ENCODE data around the gene CCDC57. TPM values are rescaled to one million over a fixed set of nuclear protein-coding genes. Genes with fewer than 3 reads are reported as not detected.

Gene CCDC57
- total RNA-seq, 1 donor from 2014 or later = 23.2 TPM

DNA sequence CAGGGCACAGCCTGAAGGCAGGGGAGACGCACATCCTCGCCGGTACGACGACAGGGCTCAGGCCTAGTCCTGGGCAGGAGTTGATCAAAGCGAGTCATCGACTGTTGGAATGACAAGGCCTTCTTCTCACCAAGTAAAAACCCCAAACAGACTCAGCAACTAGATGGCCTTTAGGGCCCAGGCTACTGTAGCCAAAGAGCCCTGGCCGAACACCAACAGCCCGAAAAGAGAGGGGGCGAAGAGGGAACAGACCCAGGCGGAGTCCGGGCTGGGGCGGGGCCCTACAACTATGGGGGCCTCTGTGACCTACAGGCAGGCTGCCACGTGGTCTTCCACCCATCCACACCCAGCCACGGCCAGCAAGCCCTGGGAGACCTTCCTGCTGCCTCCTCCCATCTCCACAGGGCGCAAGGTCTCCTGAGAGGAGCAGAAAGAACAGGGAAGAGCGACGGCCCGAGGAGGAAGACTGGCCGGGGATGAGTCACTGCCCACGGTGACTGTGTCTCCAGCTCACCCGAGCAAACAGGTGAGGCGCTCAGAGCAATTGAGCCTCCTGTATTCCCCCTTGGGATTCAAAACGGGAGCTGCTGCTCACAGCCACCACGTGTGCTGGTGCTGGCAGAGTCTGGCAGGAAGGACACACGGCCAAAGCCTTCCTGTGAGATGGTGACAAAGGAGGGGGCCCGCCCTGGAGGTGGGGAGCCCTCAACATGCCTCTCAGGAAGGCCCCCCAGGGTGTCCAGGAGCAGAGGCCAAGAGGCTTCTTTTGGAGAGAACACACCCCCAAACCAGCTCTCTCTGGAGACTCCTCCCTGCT is 33.9 kb upstream of the CCDC57 start:
- peak; percentile 80 for ATAC-seq

DNA sequence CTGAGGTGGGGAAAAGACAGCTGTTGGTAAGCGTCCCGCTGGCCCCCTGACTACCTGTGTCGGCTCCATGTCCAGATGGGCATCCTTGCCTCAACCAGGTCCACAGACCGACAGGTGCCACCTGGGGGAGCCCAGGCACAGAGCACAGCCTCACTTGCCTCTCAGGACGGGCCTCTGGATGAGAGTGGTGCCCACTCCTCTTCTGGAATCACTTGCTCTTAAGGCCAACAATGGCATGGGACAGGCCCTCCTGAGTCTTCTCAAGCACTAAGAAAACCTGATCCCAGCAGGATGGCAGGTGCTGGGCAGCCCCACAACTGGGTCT is 33.4 kb upstream of the CCDC57 start:
- no peak for ATAC-seq

- no peak for ATAC-seq
These were observed 32.7 kb upstream of the CCDC57 start for GRCh38 chr17:82245134-82246039.

- no peak for ATAC-seq
These were observed 31.9 kb upstream of the CCDC57 start for GRCh38 chr17:82244413-82245133.

DNA sequence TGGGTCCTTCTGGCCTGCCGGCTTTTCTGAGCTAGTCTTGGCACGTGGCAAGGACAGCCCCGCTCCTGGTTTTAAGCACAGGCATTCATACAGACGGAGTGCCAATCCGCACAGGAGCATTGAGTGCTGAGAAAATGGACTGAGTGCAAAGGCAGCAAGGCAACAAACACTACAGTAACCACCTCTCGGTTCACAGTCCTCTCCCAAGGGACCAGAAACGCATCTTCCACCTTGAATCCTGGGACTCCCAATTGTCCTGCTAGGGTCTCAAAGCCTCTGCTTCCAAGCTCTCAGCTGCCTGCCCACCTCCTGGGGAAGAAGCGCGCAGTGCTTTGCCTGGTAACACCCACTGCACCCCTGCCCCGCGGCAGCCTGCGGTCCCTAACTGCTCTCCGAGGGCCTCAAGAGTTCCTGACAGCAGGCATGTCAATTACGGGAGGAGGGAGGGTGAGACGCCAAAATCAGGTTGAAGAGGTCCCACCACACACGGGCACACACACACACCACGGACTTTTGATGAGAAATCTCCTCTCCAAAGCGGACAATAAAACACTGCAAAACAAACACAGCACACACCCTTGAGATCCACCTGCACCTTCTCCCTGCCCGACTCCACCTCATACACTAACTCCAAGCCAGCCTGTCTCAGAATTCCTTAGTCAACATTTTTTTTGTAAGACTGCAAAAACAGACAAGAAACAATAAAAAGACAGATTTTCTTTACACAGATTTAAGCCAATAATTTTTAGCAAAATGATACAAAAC is 31.2 kb upstream of the CCDC57 start:
- ATAC-seq = no peak

DNA sequence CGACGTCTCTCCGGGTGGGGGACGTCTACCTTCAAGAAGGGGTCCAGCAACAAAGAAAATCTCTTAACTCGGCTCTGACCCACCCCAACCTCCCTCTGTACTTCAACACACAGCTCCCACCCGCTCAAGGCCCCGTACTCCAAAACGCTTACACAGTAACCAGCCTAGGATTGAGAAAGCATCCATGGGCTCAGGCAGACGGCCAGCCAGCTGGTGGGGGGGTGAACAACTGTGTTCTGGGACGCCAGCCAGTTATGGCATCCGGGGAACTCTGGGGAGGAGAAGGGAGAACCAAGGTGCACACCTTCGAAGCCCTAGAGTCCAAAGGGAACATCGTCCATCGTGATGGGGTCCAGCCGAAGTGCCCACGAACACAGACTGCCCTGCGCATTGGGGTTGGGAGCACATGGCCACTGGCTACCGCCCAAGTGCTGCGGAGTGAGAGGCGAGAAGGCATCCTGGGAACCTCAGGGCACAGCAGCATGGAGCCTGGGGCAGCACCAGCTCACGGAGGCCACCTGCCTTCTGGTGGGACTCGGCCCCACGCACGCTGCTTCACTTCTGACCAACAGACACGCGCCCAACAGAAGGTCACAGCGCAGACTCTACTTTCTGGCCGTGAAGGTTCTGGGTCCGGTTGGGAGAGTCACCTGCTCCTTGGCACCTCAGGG is 30.5 kb upstream of the CCDC57 start:
- ATAC-seq = no peak

- ATAC-seq = no peak
These were observed 30.0 kb upstream of the CCDC57 start for GRCh38 chr17:82242698-82242976.

DNA sequence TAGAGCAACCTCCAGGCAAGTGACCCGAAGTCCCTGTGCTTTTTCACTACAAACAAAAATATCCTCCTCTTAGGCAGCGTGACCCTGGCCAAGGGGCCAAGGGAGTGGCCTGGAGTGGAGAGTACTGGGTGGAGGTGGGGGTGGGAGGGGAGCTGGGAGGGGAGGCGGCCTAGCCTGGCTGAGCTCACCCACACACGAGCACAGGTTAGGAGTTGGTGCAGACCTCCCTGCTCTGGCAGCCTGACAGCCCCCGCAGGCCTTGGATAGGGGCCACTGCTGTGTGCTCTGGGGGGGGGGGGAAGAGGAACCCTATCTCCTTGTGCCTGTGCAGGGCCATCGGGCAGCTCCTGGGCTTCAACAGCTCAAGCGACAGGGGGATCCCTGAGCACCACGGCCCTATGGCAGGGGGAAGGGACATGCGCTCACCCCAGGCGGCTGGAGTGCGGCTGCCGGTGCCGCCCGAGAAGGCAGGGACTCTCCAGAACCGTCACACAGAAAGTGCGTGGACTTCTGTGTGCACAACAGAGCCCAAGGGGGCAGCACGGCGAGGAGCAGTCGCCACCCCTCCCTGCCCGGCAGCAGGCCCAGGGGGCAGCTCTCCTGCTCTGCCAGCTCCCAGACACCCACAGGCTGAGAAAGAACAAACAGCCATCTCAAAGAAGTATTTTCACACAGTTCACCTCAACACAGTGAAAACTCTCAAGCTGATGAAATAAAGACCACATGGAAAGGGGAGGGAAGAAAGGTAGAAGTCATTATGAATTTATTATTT is 29.5 kb upstream of the CCDC57 start:
- peak; percentile 0 for ATAC-seq

GRCh38 chr17:82241183-82241925 is 28.7 kb upstream of the CCDC57 start:
- peak; percentile 14 for ATAC-seq

DNA sequence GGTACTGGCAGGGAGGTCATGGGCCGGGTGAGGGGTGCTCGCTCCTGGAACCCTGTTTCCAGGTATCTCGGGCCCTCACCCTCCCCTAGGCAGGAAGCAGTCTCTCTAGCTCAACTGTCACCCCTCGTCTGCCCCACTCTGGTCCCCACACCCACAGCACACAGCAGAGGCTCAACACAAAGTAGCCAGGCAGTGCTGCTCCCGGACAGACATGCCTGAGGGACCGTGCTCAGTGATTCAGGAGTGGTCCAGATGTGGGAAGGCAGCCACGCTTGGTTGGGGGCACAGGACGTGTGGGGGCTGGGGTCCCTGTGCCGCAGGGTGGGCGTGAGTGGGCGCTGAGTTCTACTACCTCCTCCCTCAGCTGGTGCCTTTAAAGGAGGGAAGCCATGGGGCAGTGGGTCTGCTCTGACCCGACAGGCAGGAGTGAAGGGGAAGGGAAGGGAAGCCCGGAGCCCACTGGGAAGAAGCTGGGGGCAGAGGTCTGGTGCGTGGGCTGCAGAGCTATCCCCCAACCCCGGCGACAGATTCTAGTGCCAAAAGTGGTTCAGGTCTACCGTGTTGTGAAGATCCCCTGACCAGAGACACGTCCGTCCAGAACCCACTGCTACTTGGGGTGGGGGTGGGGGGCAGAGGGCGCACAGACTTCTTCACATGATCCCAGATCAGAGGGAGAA is 28.0 kb upstream of the CCDC57 start:
- ATAC-seq = no peak

DNA sequence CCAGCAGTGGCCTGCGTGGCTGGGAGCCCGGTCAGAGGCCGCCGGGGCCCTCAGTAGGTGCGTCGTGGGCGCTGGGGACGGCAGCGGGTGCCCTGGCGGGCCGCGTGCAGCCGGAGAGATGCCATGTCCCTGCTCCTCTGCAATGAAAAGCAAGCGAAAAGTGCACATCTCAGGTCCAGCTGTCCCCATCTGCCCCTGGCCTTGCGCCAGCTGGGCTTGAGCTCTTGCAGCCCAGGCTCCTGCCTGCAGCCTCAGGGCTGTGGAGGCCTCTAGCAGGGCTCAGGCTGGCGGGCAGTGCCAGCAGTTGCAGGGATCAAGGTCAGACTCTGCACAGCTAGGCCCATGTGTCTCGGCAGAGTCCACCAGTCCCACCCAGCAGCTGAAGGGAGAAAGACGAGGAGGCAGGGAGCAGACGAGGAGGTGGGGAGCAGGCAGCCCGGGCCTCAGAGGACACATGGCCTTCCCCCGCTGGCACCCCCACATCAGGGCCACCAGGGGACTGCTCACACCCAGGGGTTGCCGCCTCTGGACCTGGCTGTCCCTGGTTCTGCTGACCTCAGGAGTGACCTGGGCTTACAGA is 27.4 kb upstream of the CCDC57 start:
- no peak for ATAC-seq

GRCh38 chr17:82239401-82239925 is 26.8 kb upstream of the CCDC57 start:
- ATAC-seq = no peak

- peak; percentile 47 for ATAC-seq
These were observed 26.0 kb upstream of the CCDC57 start for GRCh38 chr17:82238472-82239201.

DNA sequence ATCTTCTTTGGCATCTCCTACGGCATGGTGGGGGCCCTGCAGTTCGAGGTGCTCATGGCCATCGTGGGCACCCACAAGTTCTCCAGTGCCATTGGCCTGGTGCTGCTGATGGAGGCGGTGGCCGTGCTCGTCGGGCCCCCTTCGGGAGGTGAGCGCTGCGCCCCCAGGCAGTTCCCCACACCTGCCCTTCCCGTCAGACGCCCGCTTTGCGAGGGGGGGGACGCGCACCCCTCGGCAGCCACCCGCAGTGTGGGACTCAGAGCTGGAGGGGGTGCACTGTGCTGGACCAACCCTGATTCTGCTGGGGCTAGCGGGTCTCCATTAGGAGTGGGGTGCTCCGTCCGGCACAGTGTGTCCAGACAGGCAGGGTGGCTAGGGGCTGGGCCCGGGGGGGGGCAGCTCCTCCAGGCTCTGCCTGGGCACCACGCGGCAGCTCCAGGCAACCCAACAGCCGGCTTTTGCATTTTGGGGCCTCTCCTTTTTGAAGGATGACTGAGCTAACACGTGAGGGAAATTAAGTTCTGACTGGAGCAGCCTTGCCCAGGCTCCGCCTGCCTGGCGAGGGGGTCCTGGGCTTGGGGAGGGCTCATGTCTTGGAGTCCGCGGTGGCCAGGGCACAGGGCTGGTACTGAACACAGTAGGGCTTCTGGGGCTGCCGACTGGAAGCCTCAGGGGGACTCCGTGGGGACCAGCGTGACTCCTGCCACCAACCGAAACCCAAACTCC is 25.3 kb upstream of the CCDC57 start:
- no peak for ATAC-seq

- no peak for ATAC-seq
These were observed 24.6 kb upstream of the CCDC57 start for GRCh38 chr17:82237083-82237745.

GRCh38 chr17:82236142-82236971 is 23.7 kb upstream of the CCDC57 start:
- ATAC-seq = peak; percentile 23
